ENCODE data around the gene DOK4. TPM values are rescaled to one million over a fixed set of nuclear protein-coding genes. Genes with fewer than 3 reads are reported as not detected.
A peak's percentile ranks its signal among the peaks of the same experiment; 100 is the strongest.

The DOK4 gene
- total RNA-seq, 1 experiment from 2014 or later, result 23.0 TPM

DNA sequence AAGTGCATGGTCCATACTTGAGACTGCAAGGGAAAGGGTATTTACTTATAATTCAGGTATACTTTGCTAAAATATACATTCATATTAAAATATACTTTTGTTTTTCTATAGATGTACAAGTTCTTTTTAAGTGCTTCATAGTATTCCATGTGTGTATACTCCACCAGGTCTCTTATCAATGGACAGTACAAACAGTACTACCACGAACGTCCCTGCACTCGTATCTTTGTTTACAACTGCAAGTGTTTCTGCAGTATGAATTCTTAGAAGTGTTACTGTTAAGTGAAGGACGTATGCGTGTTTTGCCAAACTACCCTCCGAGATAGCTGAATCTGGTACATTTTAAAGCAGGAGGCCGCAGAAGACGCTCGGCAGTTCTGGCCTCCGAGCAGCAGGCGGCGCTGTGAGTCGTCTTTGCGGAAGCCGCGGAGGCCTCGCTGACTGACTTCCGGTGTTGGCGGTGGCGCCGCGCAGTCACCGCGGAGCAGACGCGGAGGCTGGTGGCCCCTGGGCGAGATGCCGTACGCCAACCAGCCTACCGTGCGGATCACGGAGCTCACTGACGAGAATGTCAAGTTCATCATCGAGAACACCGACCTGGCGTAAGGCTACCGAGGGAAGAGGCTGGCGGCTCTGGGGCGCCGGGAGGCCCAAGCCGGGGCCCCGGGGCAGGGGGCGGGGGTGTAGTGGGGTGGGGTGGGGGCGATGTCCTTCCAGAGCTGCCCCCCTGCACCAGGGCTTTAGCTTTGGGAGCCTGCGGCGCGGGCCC, 23.9 kb downstream of the DOK4 start, which contains the start of gene POLR2C:
POLR2C (plus strand) TSS at position 471 of the 769 bp plus-strand sequence; CDS start at position 517, 46 bp downstream.
- peak within 1 kb of the TSS; percentile 79 for H3K4me3 Mint-ChIP-seq (ENCODE audit: low read depth, unreplicated experiment)
- H3K27ac Mint-ChIP-seq (ENCODE audit: unreplicated experiment), result peak within 1 kb of the TSS; percentile 68
- no TSS peak for BruUV-seq (replicated peaks)
- no peaks in the 10 kb centered on the region for H3K9me3 Mint-ChIP-seq (ENCODE audit: low read depth, unreplicated experiment)
- intact Hi-C loops (cut with micrococcal nuclease; ENCODE audit: unreplicated experiment), result no loop called here
- CTCF ChIA-PET, result interaction anchor here (0.5 to 1.6 kb wide), 11 partner anchors 8 to 369 kb away, joined by 3 to 12 read pairs (median 4); partner anchors contain the start of genes CIAPIN1 and COQ9
- TF ChIP-seq, protein P1, sequence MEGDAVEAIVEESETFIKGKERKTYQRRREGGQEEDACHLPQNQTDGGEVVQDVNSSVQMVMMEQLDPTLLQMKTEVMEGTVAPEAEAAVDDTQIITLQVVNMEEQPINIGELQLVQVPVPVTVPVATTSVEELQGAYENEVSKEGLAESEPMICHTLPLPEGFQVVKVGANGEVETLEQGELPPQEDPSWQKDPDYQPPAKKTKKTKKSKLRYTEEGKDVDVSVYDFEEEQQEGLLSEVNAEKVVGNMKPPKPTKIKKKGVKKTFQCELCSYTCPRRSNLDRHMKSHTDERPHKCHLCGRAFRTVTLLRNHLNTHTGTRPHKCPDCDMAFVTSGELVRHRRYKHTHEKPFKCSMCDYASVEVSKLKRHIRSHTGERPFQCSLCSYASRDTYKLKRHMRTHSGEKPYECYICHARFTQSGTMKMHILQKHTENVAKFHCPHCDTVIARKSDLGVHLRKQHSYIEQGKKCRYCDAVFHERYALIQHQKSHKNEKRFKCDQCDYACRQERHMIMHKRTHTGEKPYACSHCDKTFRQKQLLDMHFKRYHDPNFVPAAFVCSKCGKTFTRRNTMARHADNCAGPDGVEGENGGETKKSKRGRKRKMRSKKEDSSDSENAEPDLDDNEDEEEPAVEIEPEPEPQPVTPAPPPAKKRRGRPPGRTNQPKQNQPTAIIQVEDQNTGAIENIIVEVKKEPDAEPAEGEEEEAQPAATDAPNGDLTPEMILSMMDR (IDR thresholded peaks at IDR 0.05; ENCODE audit: unreplicated experiment), result peak; percentile 93
- no peaks in the 10 kb centered on the region for H3K27me3 Mint-ChIP-seq (ENCODE audit: unreplicated experiment)
- H3K4me1 Mint-ChIP-seq (ENCODE audit: low read depth, unreplicated experiment), result peaks cover 15% of the 10 kb centered on the region
- DNase-seq, result peak; percentile 94
- H3K36me3 Mint-ChIP-seq (ENCODE audit: insufficient read depth, unreplicated experiment), result peaks cover 33% of the 10 kb centered on the region

DNA sequence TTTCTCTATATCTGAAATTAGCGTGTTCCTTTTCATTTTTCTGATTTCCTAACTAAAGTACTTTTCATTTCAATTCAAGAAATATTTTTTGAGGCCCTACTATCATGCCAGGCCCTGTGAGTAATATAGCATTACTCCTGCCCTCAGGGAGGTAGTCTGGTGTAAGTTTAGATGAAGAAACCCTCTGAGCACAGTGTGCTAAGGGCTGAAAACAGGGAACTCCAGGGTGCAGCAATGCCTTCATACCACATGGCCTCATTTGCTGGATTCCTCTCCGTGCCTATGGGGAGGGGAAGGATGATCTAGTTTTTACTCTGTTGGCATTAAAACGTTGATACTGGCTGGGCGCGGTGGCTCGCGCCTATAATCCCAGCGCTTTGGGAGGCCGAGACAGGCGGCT, 34.3 kb downstream of the DOK4 start:
- BruUV-seq (replicated peaks), result no TSS peak
- no peak overlapping the region for H3K27ac Mint-ChIP-seq (ENCODE audit: unreplicated experiment)

DNA sequence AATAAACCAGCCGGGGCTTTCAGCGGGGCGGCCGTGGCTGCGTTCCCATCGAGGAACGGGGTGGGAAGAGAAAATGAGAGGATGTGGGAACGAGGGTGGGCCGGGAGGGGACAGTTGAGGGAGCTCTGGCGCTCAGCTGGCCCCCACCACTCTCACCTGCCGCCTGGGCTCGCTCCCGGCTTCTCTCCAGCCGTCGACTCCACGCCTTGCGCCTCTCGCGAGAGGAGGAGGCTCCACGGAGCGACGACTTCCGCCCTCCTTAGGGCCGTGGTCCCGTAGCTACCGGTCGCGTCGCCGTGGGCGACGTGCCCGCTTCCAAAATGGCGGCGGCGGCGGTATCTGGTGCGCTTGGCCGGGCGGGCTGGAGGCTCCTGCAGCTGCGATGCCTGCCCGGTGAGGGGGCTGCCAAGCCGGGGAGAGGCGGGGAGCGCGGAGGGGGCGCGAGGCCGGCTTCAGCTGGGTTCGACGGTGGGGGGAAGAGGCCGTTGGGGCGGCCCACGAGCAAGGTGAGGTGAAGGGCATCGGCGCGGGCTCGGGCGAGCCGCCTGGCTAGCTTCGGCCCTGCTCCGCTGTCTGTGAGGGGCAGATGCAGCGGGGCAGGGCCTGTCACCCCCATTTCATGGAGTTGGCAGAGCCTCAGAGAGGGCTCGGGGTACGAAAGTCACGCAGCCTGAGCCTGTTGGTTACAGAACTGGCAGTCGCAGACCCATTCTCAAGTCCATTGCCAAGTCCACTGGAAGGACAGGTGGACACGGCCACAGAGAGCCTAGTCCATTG, 38.9 kb downstream of the DOK4 start, which contains the start of the genes CIAPIN1 and COQ9:
CIAPIN1 (minus strand) TSS at position 200 of the 777 bp plus-strand sequence. CDS start 6,457 bp downstream, outside the sequence.
COQ9 (plus strand) TSS at position 294 of the 777 bp plus-strand sequence; CDS start at position 321, 27 bp downstream.
- H3K4me3 Mint-ChIP-seq (ENCODE audit: low read depth, unreplicated experiment), result peak within 1 kb of the TSS; percentile 91
- intact Hi-C loops (cut with micrococcal nuclease; ENCODE audit: unreplicated experiment), result no loop called here
- BruUV-seq (replicated peaks), result no TSS peak
- no peaks in the 10 kb centered on the region for H3K4me1 Mint-ChIP-seq (ENCODE audit: low read depth, unreplicated experiment)
- peak within 1 kb of the TSS; percentile 88 for H3K27ac Mint-ChIP-seq (ENCODE audit: unreplicated experiment)
- peak; percentile 97 for DNase-seq
- H3K9me3 Mint-ChIP-seq (ENCODE audit: low read depth, unreplicated experiment), result no peaks in the 10 kb centered on the region
- no peaks in the 10 kb centered on the region for H3K27me3 Mint-ChIP-seq (ENCODE audit: unreplicated experiment)
- TF ChIP-seq, protein P1 (IDR thresholded peaks at IDR 0.05; ENCODE audit: unreplicated experiment), result no peak
- CTCF ChIA-PET, result interaction anchor here (0.6 to 1.8 kb wide), 8 partner anchors 9 to 194 kb away, joined by 3 to 12 read pairs (median 4); partner anchors contain the start of gene POLR2C
- peaks cover 47% of the 10 kb centered on the region for H3K36me3 Mint-ChIP-seq (ENCODE audit: insufficient read depth, unreplicated experiment)

More for the DNA sequence above, 34.3 kb downstream of the DOK4 start:
- TF ChIP-seq, protein P1 (IDR thresholded peaks at IDR 0.05; ENCODE audit: unreplicated experiment), result no peak
- Mint-ChIP-seq H3K27me3 (ENCODE audit: unreplicated experiment) (no peaks in the 10 kb centered on the region), H3K36me3 (ENCODE audit: insufficient read depth, unreplicated experiment) (peaks cover 55% of the 10 kb centered on the region), H3K4me3 (ENCODE audit: low read depth, unreplicated experiment) (no peak overlapping the region), H3K9me3 (ENCODE audit: low read depth, unreplicated experiment) (no peaks in the 10 kb centered on the region), H3K4me1 (ENCODE audit: low read depth, unreplicated experiment) (no peaks in the 10 kb centered on the region)
- intact Hi-C loops (cut with micrococcal nuclease; ENCODE audit: unreplicated experiment), result no loop called here
- no peak for DNase-seq
- CTCF ChIA-PET, result no interaction called here

DNA sequence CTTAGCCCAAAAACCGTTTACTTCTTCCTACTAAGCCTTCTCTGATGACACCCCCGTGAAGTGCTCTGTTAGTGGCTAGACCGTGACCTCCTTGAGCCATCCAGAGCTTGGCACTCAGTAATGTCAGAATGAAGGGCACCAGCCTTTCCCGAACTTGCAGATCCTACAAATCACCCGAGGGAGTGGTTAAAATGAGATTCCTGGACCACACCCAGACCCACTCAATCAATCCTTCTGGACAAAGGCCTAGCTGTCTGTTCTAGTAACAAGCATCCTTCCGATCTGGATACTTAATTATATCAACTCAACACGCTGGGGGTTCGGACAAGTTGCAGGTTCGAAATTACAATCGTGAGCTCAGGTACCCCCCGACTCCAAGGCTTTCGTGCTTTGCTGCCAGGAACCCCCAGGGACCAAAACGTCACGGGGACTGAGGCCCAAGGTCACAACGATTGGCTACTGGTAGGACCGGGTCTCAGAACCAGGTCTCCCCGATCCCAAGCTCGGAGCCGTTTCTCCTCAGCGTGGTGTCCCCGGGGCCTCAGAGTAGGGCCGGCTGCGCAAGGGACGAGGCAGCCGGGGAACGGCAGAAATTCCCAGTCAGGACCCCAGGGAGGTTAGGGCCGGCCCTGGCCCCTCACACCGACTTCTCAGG, 39.6 kb downstream of the DOK4 start:
- H3K4me1 Mint-ChIP-seq (ENCODE audit: low read depth, unreplicated experiment), result no peaks in the 10 kb centered on the region
- peak overlapping the region; percentile 88 for H3K27ac Mint-ChIP-seq (ENCODE audit: unreplicated experiment)
- intact Hi-C loops (cut with micrococcal nuclease; ENCODE audit: unreplicated experiment), result no loop called here
- H3K36me3 Mint-ChIP-seq (ENCODE audit: insufficient read depth, unreplicated experiment), result peaks cover 42% of the 10 kb centered on the region
- CTCF ChIA-PET, result interaction anchor here (0.8 to 1.8 kb wide), 8 partner anchors 8 to 907 kb away, joined by 3 to 12 read pairs (median 4); partner anchors contain the start of gene POLR2C
- BruUV-seq (replicated peaks), result no TSS peak
- H3K27me3 Mint-ChIP-seq (ENCODE audit: unreplicated experiment), result no peaks in the 10 kb centered on the region
- H3K9me3 Mint-ChIP-seq (ENCODE audit: low read depth, unreplicated experiment), result no peaks in the 10 kb centered on the region
- peak overlapping the region; percentile 91 for H3K4me3 Mint-ChIP-seq (ENCODE audit: low read depth, unreplicated experiment)
- peak; percentile 11 for DNase-seq
- TF ChIP-seq, protein P1 (IDR thresholded peaks at IDR 0.05; ENCODE audit: unreplicated experiment), result no peak
